ENCODE results near the gene ASB7. TPM values are rescaled to one million over a fixed set of nuclear protein-coding genes. Genes with fewer than 3 reads are reported as not detected.

Gene ASB7
- total RNA-seq, 6 experiments from 2014 or later: 10.2 to 12.5 (median 11.5) TPM

- DNase-seq: no peak
- H3K27ac Mint-ChIP-seq: no peak overlapping the region
- H3K9me3 Mint-ChIP-seq: no peaks in the 10 kb centered on the region
- H3K36me3 Mint-ChIP-seq (ENCODE audit: low read depth): peaks cover 4% of the 10 kb centered on the region; the same call in 1 of the 2 replicates
- H3K4me1 Mint-ChIP-seq (ENCODE audit: low read depth): peaks cover 4% of the 10 kb centered on the region; the same call in 1 of the 2 replicates
- H3K27me3 Mint-ChIP-seq (ENCODE audit: insufficient read depth): peaks cover 1% of the 10 kb centered on the region; the same call in 1 of the 2 replicates
- no peak for TF ChIP-seq CTCF (IDR thresholded peaks at IDR 0.05)
- H3K4me3 Mint-ChIP-seq: no peak overlapping the region
These were observed 33.1 kb downstream of the ASB7 start for GRCh38 chr15:100635406-100636071.

- Mint-ChIP-seq H3K27ac (no peak overlapping the region), H3K9me3 (no peaks in the 10 kb centered on the region), H3K4me1 (ENCODE audit: low read depth) (peaks cover 4% of the 10 kb centered on the region; the same call in 1 of the 2 replicates), H3K36me3 (ENCODE audit: low read depth) (no peaks in the 10 kb centered on the region), H3K4me3 (no peak overlapping the region), H3K27me3 (ENCODE audit: insufficient read depth) (peaks cover 2% of the 10 kb centered on the region; the same call in 1 of the 2 replicates)
- DNase-seq: no peak
- no peak for TF ChIP-seq CTCF (IDR thresholded peaks at IDR 0.05)
These were observed 35.9 kb downstream of the ASB7 start for GRCh38 chr15:100638177-100638730.

GRCh38 chr15:100642213-100642949 lies 40.0 kb downstream of the ASB7 start:
- H3K27me3 Mint-ChIP-seq (ENCODE audit: insufficient read depth): peaks cover 2% of the 10 kb centered on the region; the same call in 1 of the 2 replicates
- no peak overlapping the region for H3K27ac Mint-ChIP-seq
- no peak overlapping the region for H3K4me3 Mint-ChIP-seq
- no peaks in the 10 kb centered on the region for H3K9me3 Mint-ChIP-seq
- TF ChIP-seq CTCF (IDR thresholded peaks at IDR 0.05): no peak
- no peaks in the 10 kb centered on the region for H3K4me1 Mint-ChIP-seq (ENCODE audit: low read depth)
- no peak for DNase-seq
- no peaks in the 10 kb centered on the region for H3K36me3 Mint-ChIP-seq (ENCODE audit: low read depth)

GRCh38 chr15:100642950-100643338 lies 40.6 kb downstream of the ASB7 start:
- H3K27ac Mint-ChIP-seq: no peak overlapping the region
- peaks cover 2% of the 10 kb centered on the region; the same call in 1 of the 2 replicates for H3K27me3 Mint-ChIP-seq (ENCODE audit: insufficient read depth)
- no peaks in the 10 kb centered on the region for H3K4me1 Mint-ChIP-seq (ENCODE audit: low read depth)
- H3K36me3 Mint-ChIP-seq (ENCODE audit: low read depth): no peaks in the 10 kb centered on the region
- H3K9me3 Mint-ChIP-seq: no peaks in the 10 kb centered on the region
- no peak for TF ChIP-seq CTCF (IDR thresholded peaks at IDR 0.05)
- H3K4me3 Mint-ChIP-seq: no peak overlapping the region
- DNase-seq: no peak

GRCh38 chr15:100645671-100646070 lies 43.3 kb downstream of the ASB7 start:
- Mint-ChIP-seq H3K27me3 (ENCODE audit: insufficient read depth) (no peaks in the 10 kb centered on the region), H3K27ac (no peak overlapping the region), H3K36me3 (ENCODE audit: low read depth) (no peaks in the 10 kb centered on the region), H3K4me1 (ENCODE audit: low read depth) (no peaks in the 10 kb centered on the region), H3K4me3 (no peak overlapping the region), H3K9me3 (no peaks in the 10 kb centered on the region)
- no peak for DNase-seq
- no peak for TF ChIP-seq CTCF (IDR thresholded peaks at IDR 0.05)

Data from HFFc6 (cell line).